Stimulated activated CD4-positive, alpha-beta T cell treated with anti-CD3 and anti-CD28 coated beads, Interleukin-4, amount 100 ng/mL, for 48 hours (primary cell): ENCODE measurements around the gene KCNMB3.
"Not testable (repeated sequence)": the region's sequence is repeated elsewhere in the genome, so short reads cannot be mapped to it uniquely, and the experiment has no call there.

Experiments used
- DNase-seq, 2 donors: peaks; one replicate each; pipeline ENCODE4 v3.0.0-alpha.2; 2020; ENCODE audit warnings: low read depth in 2 of 2

The KCNMB3 gene

DNA sequence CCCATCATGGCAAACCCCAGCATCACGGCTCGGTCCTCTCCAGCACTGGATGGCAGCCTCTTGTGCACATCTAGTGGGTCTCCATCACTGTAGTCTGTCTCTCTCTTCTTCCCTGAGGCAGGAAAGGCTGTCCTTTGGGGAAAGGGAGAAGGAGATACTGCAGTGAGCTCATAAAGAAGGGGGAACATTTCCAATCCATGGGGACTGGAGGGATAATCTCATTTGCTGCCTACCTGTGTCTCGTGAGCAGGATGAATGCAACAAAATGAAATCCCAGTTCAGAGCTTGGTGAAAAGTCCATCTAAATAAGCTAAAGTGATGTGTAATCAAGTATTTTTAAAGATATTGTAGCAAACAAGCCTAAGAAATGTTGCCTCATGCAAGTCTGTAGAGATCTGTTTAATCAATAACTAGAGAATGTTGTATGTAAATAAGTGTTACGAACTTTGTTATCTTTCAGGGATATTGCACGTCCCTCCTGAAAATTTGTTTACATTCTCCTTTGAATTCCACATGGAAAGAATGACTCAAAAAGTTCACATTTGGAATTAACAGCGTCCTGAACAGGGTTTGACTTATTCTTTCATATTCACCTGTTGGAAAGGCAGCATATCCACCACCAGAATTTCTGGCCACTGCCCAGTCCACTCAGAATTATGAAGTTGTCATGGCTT is at the start of gene KCNMB3:
TSS of gene KCNMB3 (minus strand) at position 312 of the 674 bp plus-strand sequence. CDS start at position 188, 124 bp downstream.
- no peak for DNase-seq

DNA sequence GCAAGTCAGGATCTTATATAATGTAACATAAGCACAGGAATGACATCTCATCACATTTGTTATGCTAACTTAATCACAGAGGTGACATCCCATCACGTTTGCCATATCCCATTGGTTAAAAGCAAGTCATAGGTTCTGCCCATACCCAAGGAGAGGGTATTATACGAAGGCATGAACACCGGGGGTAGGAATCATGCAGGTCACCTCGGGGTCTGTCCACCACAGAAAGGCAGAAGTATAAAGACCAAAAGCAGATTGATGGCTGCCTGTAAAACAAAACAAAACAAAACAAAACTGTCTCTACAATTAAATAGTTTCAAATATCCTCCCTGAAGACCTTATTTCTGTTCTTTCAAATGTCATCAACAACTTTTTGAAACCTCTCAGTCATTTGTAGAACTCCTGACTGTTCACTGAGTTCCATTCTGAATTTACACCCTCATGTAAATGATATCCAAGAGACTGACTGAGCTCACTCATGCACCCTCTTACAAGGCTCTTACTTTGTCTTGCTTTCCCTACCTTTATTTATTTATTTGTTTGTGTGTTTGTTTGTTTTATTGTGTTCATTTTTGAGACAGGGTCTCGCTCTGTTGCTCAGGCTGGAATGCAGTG is 49.2 kb upstream of the KCNMB3 start:
- DNase-seq: no peak

DNA sequence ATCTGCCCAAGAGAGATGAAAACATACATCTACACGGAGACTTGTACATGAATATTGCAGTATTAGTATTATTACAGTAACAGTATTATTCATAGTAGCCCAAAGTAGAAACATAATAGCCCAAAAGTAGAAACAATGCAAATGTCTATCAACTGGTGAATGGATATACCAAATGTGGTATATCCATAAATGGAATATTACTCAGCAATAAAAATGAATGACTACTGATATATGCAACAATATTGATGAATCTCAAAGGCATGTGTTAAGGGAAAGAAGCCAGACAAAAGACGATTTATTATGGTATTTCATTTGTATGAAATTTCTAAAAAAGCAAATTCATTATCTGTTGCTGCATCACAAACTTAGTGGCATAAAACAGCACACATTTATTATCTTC is 48.4 kb upstream of the KCNMB3 start:
- no peak for DNase-seq

- DNase-seq: no peak
These were observed 47.2 kb upstream of the KCNMB3 start for GRCh38 chr3:179297971-179298725.

DNA sequence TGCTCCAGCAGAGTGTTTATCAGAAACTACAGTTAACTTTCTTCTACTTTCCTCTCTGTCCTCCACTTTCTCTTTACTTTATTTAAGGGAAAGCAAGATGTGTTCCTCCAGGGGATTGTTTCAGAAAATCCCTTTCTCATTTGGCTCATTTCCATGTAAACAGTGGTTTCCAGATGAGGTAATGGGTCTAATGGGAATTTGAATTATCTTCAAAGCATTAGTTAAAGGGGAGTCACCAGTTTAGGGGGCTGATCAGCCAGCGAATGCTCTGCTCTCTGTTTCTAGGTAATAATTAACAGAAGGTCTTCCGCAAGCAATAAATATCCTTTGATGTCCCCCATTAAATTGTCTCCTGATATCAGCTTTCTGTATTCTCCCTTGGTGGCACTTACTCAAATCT is 41.5 kb upstream of the KCNMB3 start:
- no peak for DNase-seq

DNA sequence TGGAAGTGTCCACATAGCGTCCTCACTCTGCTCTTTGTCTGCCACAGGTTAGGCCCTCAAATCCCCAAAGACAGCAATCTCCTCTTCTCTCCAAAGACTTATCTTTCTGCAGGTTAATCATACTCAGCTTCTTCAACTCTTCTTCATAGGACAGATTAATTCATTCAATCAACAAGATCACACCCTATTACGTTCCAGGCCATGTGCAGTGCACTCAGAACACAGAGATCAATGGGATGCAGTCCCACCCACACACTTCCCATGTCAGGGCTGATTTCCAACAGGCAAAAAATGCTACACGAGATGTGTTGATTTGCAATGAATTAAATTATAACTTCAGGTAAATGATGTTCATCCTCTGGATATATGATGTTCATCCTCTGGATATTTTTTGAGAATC is 38.4 kb upstream of the KCNMB3 start:
- DNase-seq: no peak

DNA sequence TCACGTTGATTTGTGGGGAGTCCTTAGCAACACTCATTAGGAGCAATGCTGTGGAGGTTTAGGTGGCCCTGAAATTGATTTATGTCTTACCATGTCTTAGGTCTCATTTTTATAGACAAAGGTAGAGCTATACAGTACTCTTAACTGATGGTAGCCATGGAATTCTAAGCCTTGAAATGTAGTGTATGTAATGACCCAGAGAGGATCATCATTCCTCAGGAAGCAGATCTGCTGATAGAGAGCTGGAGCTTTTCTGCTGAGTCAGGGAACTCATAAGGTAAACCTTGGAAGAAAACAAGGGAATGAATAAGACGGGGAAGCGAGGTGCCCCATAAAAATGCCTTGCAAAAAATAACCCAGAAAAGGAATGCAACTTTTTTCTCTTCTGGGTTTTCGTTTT is 37.9 kb upstream of the KCNMB3 start:
- no peak for DNase-seq

DNA sequence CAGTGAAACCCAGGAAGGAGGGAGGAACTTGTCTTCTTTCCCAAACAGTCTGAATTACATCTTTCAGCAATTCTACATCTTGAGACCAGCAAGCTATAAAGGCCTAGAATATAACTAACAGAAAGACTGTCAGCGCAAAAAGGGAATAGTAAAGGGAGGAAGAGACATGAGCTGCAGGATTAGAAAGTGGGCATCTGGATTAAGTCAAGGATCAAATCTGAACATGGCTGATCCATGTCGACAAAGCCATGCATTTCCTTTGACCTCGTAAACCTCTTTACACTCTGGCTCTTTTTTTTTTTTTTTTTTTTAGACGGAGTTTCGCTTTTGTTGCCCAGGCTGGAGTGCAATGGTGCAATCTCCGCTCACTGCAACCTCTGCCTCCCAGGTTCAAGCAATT is 35.4 kb upstream of the KCNMB3 start:
- DNase-seq: no peak

- no peak for DNase-seq
These were observed 30.9 kb upstream of the KCNMB3 start for GRCh38 chr3:179281825-179282224.

DNA sequence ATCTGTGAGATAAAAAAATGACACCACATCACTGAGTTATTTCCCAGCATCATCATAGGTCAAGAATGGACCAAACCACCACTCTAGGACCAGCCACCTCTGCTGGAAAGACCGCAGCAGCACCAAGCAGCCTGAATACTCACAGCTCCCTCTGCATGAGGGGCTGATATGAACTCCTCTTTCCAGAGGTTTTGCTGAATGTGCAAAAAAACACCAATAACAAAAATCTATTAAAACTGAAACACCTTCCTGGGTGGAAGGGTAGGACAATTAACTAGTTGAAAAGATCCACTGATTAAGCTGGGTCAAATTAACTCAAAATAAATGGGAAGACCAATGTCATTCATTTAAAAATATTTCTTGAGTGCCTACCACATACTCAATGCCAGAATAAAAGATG is 28.9 kb upstream of the KCNMB3 start:
- no peak for DNase-seq

- no peak for DNase-seq
These were observed 28.2 kb upstream of the KCNMB3 start for GRCh38 chr3:179278932-179279693.

DNA sequence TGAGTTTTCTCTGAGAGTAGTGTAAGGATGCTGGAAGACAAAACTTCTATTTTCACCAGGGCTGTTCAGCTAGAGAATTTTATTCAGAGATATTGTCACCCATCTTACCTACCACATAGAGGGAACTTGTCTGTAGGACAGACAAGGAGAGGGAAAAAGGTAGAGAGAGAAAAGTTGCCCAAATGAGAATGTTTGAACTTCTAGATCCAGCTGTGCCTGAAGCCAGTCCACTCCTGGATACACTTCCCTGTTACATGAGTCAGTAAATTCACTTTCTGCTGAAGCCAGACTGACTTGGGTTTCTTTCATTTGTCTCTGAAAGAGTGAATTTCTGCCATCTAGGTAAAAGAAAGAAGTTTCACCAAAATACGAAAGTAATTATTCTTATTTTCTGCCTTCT is 27.2 kb upstream of the KCNMB3 start:
- DNase-seq: no peak

GRCh38 chr3:179276743-179277142 is 25.8 kb upstream of the KCNMB3 start:
- no peak for DNase-seq

- DNase-seq: no peak
These were observed 25.1 kb upstream of the KCNMB3 start for GRCh38 chr3:179276001-179276400.

GRCh38 chr3:179274434-179274833 is 23.5 kb upstream of the KCNMB3 start:
- not testable (repeated sequence) for DNase-seq

GRCh38 chr3:179272385-179272784 is 21.5 kb upstream of the KCNMB3 start:
- no peak for DNase-seq

- no peak for DNase-seq
These were observed 18.3 kb upstream of the KCNMB3 start for GRCh38 chr3:179269152-179269707.

GRCh38 chr3:179268400-179269051 is 17.6 kb upstream of the KCNMB3 start:
- DNase-seq: no peak

DNA sequence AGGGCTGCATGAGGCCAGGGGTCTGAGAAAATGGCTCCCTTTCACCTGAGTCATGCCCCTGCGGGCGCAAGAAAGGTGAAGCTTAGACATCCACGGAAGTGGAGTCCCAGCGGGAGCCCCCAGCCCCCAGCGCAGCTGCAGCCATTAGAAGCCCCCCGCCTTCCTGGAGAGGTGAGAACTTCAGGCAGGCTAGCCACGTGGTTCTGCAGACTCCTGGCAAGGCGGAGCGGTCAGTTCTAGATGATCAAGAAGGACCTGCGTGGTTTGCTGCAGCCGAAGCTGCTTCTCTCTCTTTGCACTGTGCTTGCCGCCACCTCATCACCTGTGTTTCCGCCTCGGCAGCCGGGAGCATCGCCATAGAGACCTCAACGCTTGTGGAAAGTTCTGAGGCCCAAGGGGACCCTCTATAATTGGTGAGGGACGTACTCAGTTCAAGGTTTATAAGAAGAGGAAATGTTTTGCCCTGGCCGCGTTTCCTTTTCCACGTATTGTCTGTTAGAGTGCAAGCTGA is 15.8 kb upstream of the KCNMB3 start:
- no peak for DNase-seq

GRCh38 chr3:179265875-179266274 is 15.0 kb upstream of the KCNMB3 start:
- no peak for DNase-seq

DNA sequence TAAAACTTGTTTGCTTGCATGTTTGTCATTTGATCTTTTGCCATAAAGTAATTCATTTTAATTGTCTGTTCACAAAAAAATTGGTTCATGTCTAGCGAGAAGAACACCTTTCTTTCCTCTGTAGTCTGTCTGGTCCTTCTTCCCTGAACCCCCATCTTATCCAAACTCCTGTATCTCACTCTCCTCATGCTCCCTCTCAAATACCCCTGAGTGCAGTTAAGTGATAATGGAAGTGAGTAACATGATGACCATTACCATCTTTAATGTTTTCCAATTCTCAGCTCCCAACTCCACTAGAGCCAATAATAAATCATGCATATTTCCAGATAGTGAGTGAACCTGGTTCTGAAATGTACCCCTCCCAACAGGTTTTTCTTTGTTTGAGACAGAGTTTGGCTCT is 14.2 kb upstream of the KCNMB3 start:
- DNase-seq: no peak
